ENCODE measurements around the gene DBR1.

Gene DBR1

GRCh38 chr3:138174421-138175131, at the start of gene DBR1:
Gene DBR1, minus strand, starts transcription at chr3:138174921. Its CDS starts 126 bp downstream, at chr3:138174795.
- Histone ChIP-seq H3K9me3 (ENCODE audit: insufficient read depth, low read length) (no peaks in the 10 kb centered on the region), H3K4me3 (ENCODE audit: low read length) (peak within 1 kb of the TSS; percentile 88), H3K27me3 (ENCODE audit: low read depth, low read length) (0 out of 2 replicates have a peak, but pooled peaks cover 2% of the 10 kb centered on the region), H3K4me1 (ENCODE audit: low read length) (peaks cover 10% of the 10 kb centered on the region), H3K27ac (ENCODE audit: low read length) (peak within 1 kb of the TSS; percentile 54), H4K20me1 (ENCODE audit: insufficient read depth, low read length) (no peaks in the 10 kb centered on the region), H3K79me2 (ENCODE audit: low read length) (peaks cover 14% of the 10 kb centered on the region), H3K36me3 (replicated peaks; ENCODE audit: low read depth, low read length) (peaks cover 3% of the 10 kb centered on the region), H3K9ac (ENCODE audit: low read length) (peak within 1 kb of the TSS; percentile 72), H2AFZ (ENCODE audit: low read depth, low read length) (peak within 1 kb of the TSS; percentile 97), H3K4me2 (ENCODE audit: low read length) (peak within 1 kb of the TSS; percentile 94)
- no peak for TF ChIP-seq EZH2phosphoT487 (IDR thresholded peaks at IDR 0.05; ENCODE audit: low read depth)
- no peak for TF ChIP-seq CTCF (IDR thresholded peaks at IDR 0.05; ENCODE audit: low read depth, low read length)

GRCh38 chr3:138222942-138223287, 48.2 kb upstream of the DBR1 start:
- Histone ChIP-seq H3K4me2 (ENCODE audit: low read length) (no peak overlapping the region), H3K79me2 (ENCODE audit: low read length) (peaks cover 20% of the 10 kb centered on the region; the same call in 1 of the 2 replicates), H3K9me3 (ENCODE audit: insufficient read depth, low read length) (no peaks in the 10 kb centered on the region), H3K9ac (ENCODE audit: low read length) (no peak overlapping the region), H4K20me1 (ENCODE audit: insufficient read depth, low read length) (peaks cover 19% of the 10 kb centered on the region), H3K4me1 (ENCODE audit: low read length) (peaks cover 5% of the 10 kb centered on the region; the same call in 1 of the 2 replicates), H3K27ac (ENCODE audit: low read length) (no peak overlapping the region), H2AFZ (ENCODE audit: low read depth, low read length) (no peak overlapping the region), H3K27me3 (ENCODE audit: low read depth, low read length) (no peaks in the 10 kb centered on the region), H3K36me3 (replicated peaks; ENCODE audit: low read depth, low read length) (peaks cover 21% of the 10 kb centered on the region), H3K4me3 (ENCODE audit: low read length) (no peak overlapping the region)
- TF ChIP-seq EZH2phosphoT487 (IDR thresholded peaks at IDR 0.05; ENCODE audit: low read depth) (no peak), CTCF (IDR thresholded peaks at IDR 0.05; ENCODE audit: low read depth, low read length) (no peak)

GRCh38 chr3:138222131-138222941, 47.6 kb upstream of the DBR1 start:
- peaks cover 21% of the 10 kb centered on the region for H3K36me3 ChIP-seq (replicated peaks; ENCODE audit: low read depth, low read length)

More at GRCh38 chr3:138222131-138222941, 47.6 kb upstream of the DBR1 start:
- no peak for TF ChIP-seq EZH2phosphoT487 (IDR thresholded peaks at IDR 0.05; ENCODE audit: low read depth)
- TF ChIP-seq CTCF (IDR thresholded peaks at IDR 0.05; ENCODE audit: low read depth, low read length) = no peak
- Histone ChIP-seq H3K27me3 (ENCODE audit: low read depth, low read length) (no peaks in the 10 kb centered on the region), H3K4me3 (ENCODE audit: low read length) (no peak overlapping the region), H3K4me1 (ENCODE audit: low read length) (peaks cover 5% of the 10 kb centered on the region; the same call in 1 of the 2 replicates), H3K27ac (ENCODE audit: low read length) (no peak overlapping the region), H3K9me3 (ENCODE audit: insufficient read depth, low read length) (no peaks in the 10 kb centered on the region), H3K4me2 (ENCODE audit: low read length) (no peak overlapping the region), H3K79me2 (ENCODE audit: low read length) (peaks cover 20% of the 10 kb centered on the region; the same call in 1 of the 2 replicates), H3K9ac (ENCODE audit: low read length) (no peak overlapping the region), H4K20me1 (ENCODE audit: insufficient read depth, low read length) (peaks cover 25% of the 10 kb centered on the region), H2AFZ (ENCODE audit: low read depth, low read length) (no peak overlapping the region)
